ENCODE measurements around the gene AFF3.

- TF ChIP-seq CTCF (conservative IDR thresholded peaks at IDR 0.05; ENCODE audit: low read depth, low read length) (no peak), EZH2 (IDR thresholded peaks at IDR 0.05; ENCODE audit: borderline replicate concordance, low read depth, low read length, poor library complexity, severe bottlenecking) (no peak)
Observed at GRCh38 chr2:99670768-99671734, 471.3 kb downstream of the AFF3 start.

Data from A673 (cell line).